Sigmoid colon (tissue), 7 donors: ENCODE results near the gene ZFP92. TPM values are rescaled to one million over a fixed set of nuclear protein-coding genes. Genes with fewer than 3 reads are reported as not detected.

Source experiments
- DNase-seq: peaks from one replicate; pipeline ENCODE4 v3.0.0-alpha.2; 2019
- H3K27ac ChIP-seq, 4 donors: fragments of 200-600 bp; sonication (generic); one replicate each; pipeline ENCODE4 v1.5.1; 2016 to 2019; ENCODE audit warnings: mild to moderate bottlenecking in 1 of 4
- H3K27me3 ChIP-seq, 3 donors: fragments of 200-600 bp; sonication (generic); one replicate each; pipeline ENCODE4 v1.5.1; 2019; ENCODE audit warnings: mild to moderate bottlenecking in 1 of 3
- H3K36me3 ChIP-seq, 4 donors: fragments of 200-600 bp; sonication (generic); one replicate each; pipeline ENCODE4 v1.5.1; 2016 to 2019
- H3K4me1 ChIP-seq, 4 donors: fragments of 200-600 bp; sonication (generic); one replicate each; pipeline ENCODE4 v1.5.1; 2017 to 2019
- H3K4me3 ChIP-seq, 4 donors: fragments of 200-600 bp; sonication (generic); one replicate each; pipeline ENCODE4 v1.5.1; 2017 to 2019; ENCODE audit warnings: mild to moderate bottlenecking in 2 of 4, moderate library complexity in 1 of 4
- H3K9me3 ChIP-seq, 4 donors: fragments of 200-600 bp in 3 of 4; sonication (generic) in 3 of 4; one replicate each; pipeline versions ENCODE4 v1.5.1 to v1.6.1; 2013 to 2019
- CTCF ChIP-seq, 4 experiments: fragments of 450-650 bp in 3 of 4; fragments of 200-600 bp in 1 of 4; IDR thresholded peaks; one replicate each; pipeline ENCODE4 v1.5.1; 2016 to 2019; ENCODE audit warnings: antibody characterized with exemption in 4 of 4, mild to moderate bottlenecking in 3 of 4, moderate library complexity in 2 of 4
- EP300 ChIP-seq, 4 donors: sonication (generic); formaldehyde crosslinking; IDR thresholded peaks; one replicate each; pipeline ENCODE4 v1.6.1; 2017; ENCODE audit warnings: antibody characterized with exemption in 4 of 4
- POLR2A ChIP-seq, 2 donors: fragments of 450-650 bp; IDR thresholded peaks; one replicate each; pipeline ENCODE4 v1.6.1; 2016; ENCODE audit warnings: antibody characterized with exemption in 2 of 2, mild to moderate bottlenecking in 2 of 2, moderate library complexity in 2 of 2
- POLR2AphosphoS5 ChIP-seq, 4 donors: sonication (generic); formaldehyde crosslinking; IDR thresholded peaks; one replicate each; pipeline ENCODE4 v1.6.1; 2017; ENCODE audit warnings: antibody characterized with exemption in 4 of 4
- WGBS, 2 donors: extraction: QIAGEN DNeasy Blood & Tissue Kit; methylation state at CpG; one replicate each; pipeline ENCODE4 v1.1.7; 2013; 5-methylcytosine and 5-hydroxymethylcytosine counted together
- intact Hi-C: fragments of 100-400 bp; cut with DNase I; formaldehyde crosslinking; loops from one replicate; pipeline ENCODE4 v1.15.1; 2023
- polyA plus RNA-seq, 3 donors: library from polyadenylated mRNA; stranded (reverse); fragments of 200-250 nt; gene quantifications; one replicate each; pipeline ENCODE4 v1.2.3, GENCODE V29; 2013
- total RNA-seq, 4 donors: library from RNA; depleted of rRNA; stranded (reverse); fragments of >200 nt; gene quantifications; one replicate each; pipeline ENCODE4 v1.1.0, GENCODE V29; 2016
- donor health status: healthy with polysubstance abuse.
- donor health status: Bipolar disorder and iron deficiency.
- donor health status: healthy.

Gene ZFP92
- total and polyA plus RNA-seq, 7 donors: 0.35 to 2.2 (median 1.9) TPM; not detected in 2

- Histone ChIP-seq H3K27me3 (no peaks in the 10 kb centered on the region), H3K27ac (no peak overlapping the region), H3K9me3 (no peaks in the 10 kb centered on the region), H3K36me3 (no peaks in the 10 kb centered on the region), H3K4me3 (no peak overlapping the region), H3K4me1 (no peaks in the 10 kb centered on the region)
- no peak for DNase-seq
- TF ChIP-seq POLR2A (IDR thresholded peaks at IDR 0.05): no peak
- no peak for TF ChIP-seq EP300 (IDR thresholded peaks at IDR 0.05)
- TF ChIP-seq CTCF (IDR thresholded peaks at IDR 0.05): no peak
- no peak for TF ChIP-seq POLR2AphosphoS5 (IDR thresholded peaks at IDR 0.05)
- intact Hi-C loops: no loop called here
- 81 to 83% methylated on average over 5 of the region's 5 CpGs for WGBS, 2 donors
These were observed 44.3 kb upstream of the ZFP92 start for GRCh38 chrX:153366878-153367538.

- intact Hi-C loops: no loop called here
- no peak for DNase-seq
- no peaks in the 10 kb centered on the region for H3K9me3 ChIP-seq
- H3K27ac ChIP-seq: no peak overlapping the region
- TF ChIP-seq POLR2AphosphoS5 (IDR thresholded peaks at IDR 0.05): no peak
- no peak for TF ChIP-seq CTCF (IDR thresholded peaks at IDR 0.05)
- TF ChIP-seq POLR2A (IDR thresholded peaks at IDR 0.05): no peak
- TF ChIP-seq EP300 (IDR thresholded peaks at IDR 0.05): no peak
- WGBS, 2 donors: 56 to 69% methylated on average over 8 of the region's 8 CpGs
- H3K4me3 ChIP-seq: no peak overlapping the region
- no peaks in the 10 kb centered on the region for H3K36me3 ChIP-seq
- no peaks in the 10 kb centered on the region for H3K4me1 ChIP-seq
- H3K27me3 ChIP-seq: no peaks in the 10 kb centered on the region
These were observed 40.8 kb upstream of the ZFP92 start for GRCh38 chrX:153370293-153371055.

- Histone ChIP-seq H3K4me1 (no peaks in the 10 kb centered on the region), H3K27ac (no peak overlapping the region), H3K9me3 (no peaks in the 10 kb centered on the region), H3K4me3 (no peak overlapping the region), H3K36me3 (no peaks in the 10 kb centered on the region), H3K27me3 (no peaks in the 10 kb centered on the region)
- DNase-seq: no peak
- WGBS, 2 donors: 41 to 58% methylated on average over 3 of the region's 3 CpGs
- TF ChIP-seq CTCF (IDR thresholded peaks at IDR 0.05) (no peak), POLR2AphosphoS5 (IDR thresholded peaks at IDR 0.05) (no peak), POLR2A (IDR thresholded peaks at IDR 0.05) (no peak), EP300 (IDR thresholded peaks at IDR 0.05) (no peak)
- intact Hi-C loops: no loop called here
These were observed 40.0 kb upstream of the ZFP92 start for GRCh38 chrX:153371256-153371655.

GRCh38 chrX:153372949-153373348, 38.3 kb upstream of the ZFP92 start:
- Histone ChIP-seq H3K27me3 (no peaks in the 10 kb centered on the region), H3K9me3 (no peaks in the 10 kb centered on the region), H3K4me1 (no peaks in the 10 kb centered on the region), H3K4me3 (no peak overlapping the region), H3K27ac (no peak overlapping the region), H3K36me3 (no peaks in the 10 kb centered on the region)
- TF ChIP-seq CTCF (IDR thresholded peaks at IDR 0.05): no peak
- TF ChIP-seq EP300 (IDR thresholded peaks at IDR 0.05): no peak
- no peak for TF ChIP-seq POLR2A (IDR thresholded peaks at IDR 0.05)
- no peak for TF ChIP-seq POLR2AphosphoS5 (IDR thresholded peaks at IDR 0.05)
- intact Hi-C loops: no loop called here
- no peak for DNase-seq
